ENCODE measurements around the gene F12.
A peak's percentile ranks its signal among the peaks of the same experiment; 100 is the strongest.

F12 gene

DNA sequence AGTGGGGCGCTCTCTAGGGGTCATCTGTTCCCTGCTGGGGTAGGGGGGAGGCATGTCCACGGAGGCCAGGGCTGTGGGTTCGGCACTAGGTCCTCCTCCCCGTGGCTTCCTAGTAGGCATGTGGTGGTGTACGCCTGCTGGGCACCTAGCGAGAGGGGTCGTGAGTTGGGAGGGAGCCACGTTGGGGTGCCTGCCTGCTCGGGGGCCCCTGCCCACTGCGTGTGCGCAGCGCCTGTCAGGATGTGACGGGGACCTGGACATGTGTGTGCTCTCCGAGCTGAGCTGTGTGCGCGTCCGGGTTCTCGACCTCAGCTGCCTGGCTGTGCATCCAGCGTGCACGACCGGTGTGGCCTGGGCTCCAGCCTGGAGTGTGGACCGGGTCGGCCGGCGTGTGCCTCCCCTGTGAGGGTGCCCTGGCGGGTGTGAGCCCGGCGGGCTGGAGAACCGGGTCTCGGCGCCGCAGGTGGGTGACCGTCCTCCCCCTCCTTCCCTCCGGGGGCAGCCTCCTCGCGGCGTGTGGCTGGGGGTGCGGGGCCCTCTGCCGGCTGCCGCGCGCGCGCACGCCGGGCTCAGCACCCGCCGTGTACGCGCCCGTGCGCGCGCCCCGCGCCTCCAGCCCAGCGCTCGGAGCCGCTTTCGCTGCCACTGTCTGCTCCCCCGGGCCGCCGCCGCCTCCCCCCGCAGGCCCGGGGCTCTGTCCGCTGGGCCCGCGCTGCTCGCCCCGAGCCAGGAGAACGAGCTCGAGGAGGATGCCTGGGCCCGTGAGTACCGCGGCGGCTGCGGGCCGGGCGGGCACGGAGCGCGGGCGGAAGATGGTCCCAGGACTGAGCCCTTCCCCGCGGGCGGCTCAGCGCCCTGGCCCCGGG is 37.1 kb upstream of the F12 start, which contains the start of gene PRR7:
PRR7 (plus strand) TSS at position 615 of the 866 bp plus-strand sequence. CDS start 8,254 bp downstream, outside the sequence.
- no peak for TF ChIP-seq CTCF (IDR thresholded peaks at IDR 0.05; ENCODE audit: low read depth, low read length, missing control alignments)
- no peak for DNase-seq (ENCODE audit: low read depth)
- peak within 1 kb of the TSS; percentile 67 for H3K4me3 ChIP-seq (ENCODE audit: low read depth, low read length)

DNA sequence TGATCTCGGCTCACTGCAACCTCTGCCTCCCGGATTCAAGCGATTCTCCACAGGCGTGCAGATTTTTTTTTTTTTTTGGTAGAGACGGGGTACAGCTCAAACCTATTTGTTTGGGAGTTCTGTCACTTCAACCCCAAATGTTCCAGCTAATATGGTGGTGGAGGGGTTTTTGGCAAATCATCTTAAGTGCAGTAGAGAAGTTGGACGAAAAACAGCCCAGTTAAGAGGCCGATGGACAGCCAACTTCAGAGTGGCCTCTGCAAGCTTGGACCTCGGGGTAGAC is 36.5 kb upstream of the F12 start:
- no peak for DNase-seq (ENCODE audit: low read depth)
- TF ChIP-seq CTCF (IDR thresholded peaks at IDR 0.05; ENCODE audit: low read depth, low read length, missing control alignments): no peak
- peak overlapping the region; percentile 67 for H3K4me3 ChIP-seq (ENCODE audit: low read depth, low read length)

DNA sequence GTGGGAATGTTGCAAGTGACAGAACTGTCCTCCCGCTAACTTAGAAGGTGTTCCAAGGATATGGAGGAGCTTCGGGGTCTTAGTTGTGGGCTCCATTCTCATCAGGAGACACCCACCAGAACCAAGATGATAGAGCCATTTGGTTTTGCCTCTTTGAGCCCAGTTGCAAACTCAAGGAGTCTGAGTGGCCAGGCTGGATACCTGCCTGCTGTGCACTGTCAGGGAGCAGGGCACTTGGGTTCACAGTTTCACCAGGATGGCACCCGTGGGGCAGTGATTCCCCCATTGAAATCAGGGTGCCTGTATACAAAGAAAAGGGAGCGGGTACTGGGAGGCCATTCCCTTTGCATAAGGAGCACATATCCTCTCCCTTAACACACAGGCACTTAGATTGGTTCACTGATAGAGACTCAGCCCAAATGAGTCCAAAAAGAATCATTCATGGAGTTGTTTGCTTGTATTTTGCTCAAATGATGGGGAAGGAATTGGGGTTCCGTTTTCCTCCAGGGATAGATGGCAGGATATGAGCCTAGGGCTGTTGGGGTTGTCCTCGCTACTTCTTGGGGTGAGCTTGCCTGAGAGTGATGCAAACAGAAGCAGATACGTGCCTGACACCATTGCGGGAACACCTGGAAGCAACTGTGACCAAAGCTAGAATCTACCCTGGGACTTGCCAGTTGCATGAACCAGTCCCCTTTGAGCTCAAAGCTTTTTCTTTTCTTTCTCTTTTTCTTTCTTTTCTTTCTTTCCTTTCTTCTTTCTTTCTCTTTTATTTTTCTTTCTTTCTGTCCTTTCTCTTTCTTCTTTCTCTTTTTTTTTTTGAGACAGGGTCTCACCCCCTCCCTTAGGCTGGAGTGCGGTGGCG is 35.9 kb upstream of the F12 start:
- no peak for TF ChIP-seq CTCF (IDR thresholded peaks at IDR 0.05; ENCODE audit: low read depth, low read length, missing control alignments)
- no peak for DNase-seq (ENCODE audit: low read depth)
- H3K4me3 ChIP-seq (ENCODE audit: low read depth, low read length): no peak overlapping the region; the same call in 1 of the 2 replicates

- no peak for DNase-seq (ENCODE audit: low read depth)
- no peak overlapping the region for H3K4me3 ChIP-seq (ENCODE audit: low read depth, low read length)
- TF ChIP-seq CTCF (IDR thresholded peaks at IDR 0.05; ENCODE audit: low read depth, low read length, missing control alignments): no peak
These were observed 35.0 kb upstream of the F12 start for GRCh38 chr5:177444106-177445051.

GRCh38 chr5:177443144-177443983 is 34.0 kb upstream of the F12 start:
- TF ChIP-seq CTCF (IDR thresholded peaks at IDR 0.05; ENCODE audit: low read depth, low read length, missing control alignments): no peak
- no peak for DNase-seq (ENCODE audit: low read depth)
- no peak overlapping the region for H3K4me3 ChIP-seq (ENCODE audit: low read depth, low read length)
